ENCODE measurements around the gene SPATS2.
A peak's percentile ranks its signal among the peaks of the same experiment; 100 is the strongest.

SPATS2 gene

GRCh38 chr12:49560695-49561094, 193.4 kb downstream of the SPATS2 start:
- no peak for DNase-seq

GRCh38 chr12:49562233-49562632, 195.0 kb downstream of the SPATS2 start:
- DNase-seq = no peak

- DNase-seq = no peak
Observed at GRCh38 chr12:49562831-49563230, 195.6 kb downstream of the SPATS2 start.

- DNase-seq = no peak
Observed at GRCh38 chr12:49563951-49564685, 196.9 kb downstream of the SPATS2 start.

GRCh38 chr12:49564686-49565405, 197.6 kb downstream of the SPATS2 start:
- DNase-seq = no peak

GRCh38 chr12:49565406-49566265, 198.4 kb downstream of the SPATS2 start:
- DNase-seq = no peak

- DNase-seq = no peak
Observed at GRCh38 chr12:49566361-49566760, 199.1 kb downstream of the SPATS2 start.

- DNase-seq = no peak
Observed at GRCh38 chr12:49567302-49567610, 200.0 kb downstream of the SPATS2 start.

GRCh38 chr12:49567611-49568441, 200.6 kb downstream of the SPATS2 start, which contains the start of gene MCRS1:
MCRS1 (minus strand) TSS chr12:49568142; CDS start chr12:49566731, 1,411 bp downstream.
- peak; percentile 75 to 87 (median 86) for DNase-seq

GRCh38 chr12:49568442-49569162, 201.3 kb downstream of the SPATS2 start:
- DNase-seq = no peak
